GM21390 (cell line): Measurements from ENCODE around the gene PNMA8C.
"Not testable (repeated sequence)": the region's sequence is repeated elsewhere in the genome, so short reads cannot be mapped to it uniquely, and the experiment has no call there.

Source experiments
- ATAC-seq: cut with Tn5 transposase; IDR thresholded peaks from one replicate; pipeline ENCODE4 v1.9.1; 2021; ENCODE audit not compliant: unreplicated experiment

PNMA8C gene

GRCh38 chr19:46411925-46412649 lies 16.6 kb downstream of the PNMA8C start:
- ATAC-seq = no peak

- ATAC-seq = no peak
Measured at GRCh38 chr19:46411088-46411924, 17.4 kb downstream of the PNMA8C start.

- no peak for ATAC-seq
Measured at GRCh38 chr19:46410205-46411087, 18.3 kb downstream of the PNMA8C start.

- no peak for ATAC-seq
Measured at GRCh38 chr19:46409191-46409590, 19.5 kb downstream of the PNMA8C start.

- ATAC-seq = no peak
Measured at GRCh38 chr19:46408664-46409039, 20.1 kb downstream of the PNMA8C start.

- no peak for ATAC-seq
Measured at GRCh38 chr19:46407856-46408663, 20.7 kb downstream of the PNMA8C start.

GRCh38 chr19:46406976-46407375 lies 21.8 kb downstream of the PNMA8C start:
- ATAC-seq = no peak

- ATAC-seq = no peak
Measured at GRCh38 chr19:46404753-46405468, 23.8 kb downstream of the PNMA8C start.

- ATAC-seq = no peak
Measured at GRCh38 chr19:46404055-46404752, 24.5 kb downstream of the PNMA8C start.

GRCh38 chr19:46402725-46403124 lies 26.0 kb downstream of the PNMA8C start:
- ATAC-seq = no peak

- ATAC-seq = not testable (repeated sequence)
Measured at GRCh38 chr19:46397801-46398479, 30.8 kb downstream of the PNMA8C start.

- ATAC-seq = no peak
Measured at GRCh38 chr19:46394402-46394797, 34.3 kb downstream of the PNMA8C start.

GRCh38 chr19:46393456-46394401 lies 35.0 kb downstream of the PNMA8C start:
- no peak for ATAC-seq

GRCh38 chr19:46392837-46393236 lies 35.9 kb downstream of the PNMA8C start:
- ATAC-seq = no peak

- ATAC-seq = no peak
Measured at GRCh38 chr19:46392252-46392801, 36.4 kb downstream of the PNMA8C start.

GRCh38 chr19:46391296-46392251 lies 37.2 kb downstream of the PNMA8C start:
- ATAC-seq = no peak
